HT1080 (cell line): Measurements from ENCODE around the gene PSME3IP1. TPM values are rescaled to one million over a fixed set of nuclear protein-coding genes. Genes with fewer than 3 reads are reported as not detected.

Experiments used
- DNase-seq: peaks from one replicate; pipeline ENCODE4 v3.0.0-alpha.2; 2015; ENCODE audit warnings: low read depth
- total RNA-seq: library from RNA; depleted of rRNA; stranded (reverse); fragments of >200 nt; shearing (Covaris generic); gene quantifications from 2 replicates; pipeline ENCODE4 v1.2.3, GENCODE V29; 2014

PSME3IP1 gene
- total RNA-seq, 1 experiment from 2014 or later, result 102 TPM

DNA sequence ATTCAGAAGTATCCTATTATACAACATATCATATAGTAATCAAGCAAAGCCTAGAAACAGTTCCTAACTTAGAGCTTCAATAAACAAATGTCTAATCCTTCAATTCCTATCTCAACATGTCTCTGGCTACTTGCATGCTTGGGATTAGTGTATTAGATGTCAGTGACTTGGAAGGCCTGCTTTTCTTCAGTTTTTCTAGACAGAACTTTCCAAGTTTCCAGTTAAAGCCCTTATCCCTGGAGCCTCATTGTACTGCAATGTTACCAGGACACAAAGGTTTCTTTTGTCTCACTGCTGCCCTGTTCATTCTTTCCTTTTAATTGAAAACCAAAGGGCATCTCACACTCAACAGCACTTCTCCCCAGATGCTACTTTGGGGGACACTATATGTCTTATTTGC, 16.5 kb downstream of the PSME3IP1 start:
- DNase-seq, result no peak

DNA sequence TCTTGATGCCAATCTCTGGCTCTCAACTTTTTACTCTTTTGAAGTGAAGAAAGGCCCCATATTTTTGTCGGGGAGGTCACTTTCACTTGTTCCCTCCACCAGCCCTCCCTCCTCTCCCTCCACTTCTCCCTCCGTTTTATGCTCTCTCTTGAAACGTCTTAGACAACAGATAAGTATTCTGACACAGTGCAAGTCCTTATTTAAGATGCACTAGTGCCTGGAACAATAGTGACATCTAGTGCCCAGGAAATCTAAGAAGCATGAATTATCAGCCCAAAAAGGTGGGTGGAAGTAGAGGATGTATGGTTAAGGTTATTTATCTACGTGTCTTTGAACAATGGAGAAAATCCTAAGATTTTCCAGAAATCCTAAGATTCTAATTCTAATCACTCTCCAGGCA, 17.9 kb downstream of the PSME3IP1 start:
- DNase-seq, result peak; percentile 45

DNA sequence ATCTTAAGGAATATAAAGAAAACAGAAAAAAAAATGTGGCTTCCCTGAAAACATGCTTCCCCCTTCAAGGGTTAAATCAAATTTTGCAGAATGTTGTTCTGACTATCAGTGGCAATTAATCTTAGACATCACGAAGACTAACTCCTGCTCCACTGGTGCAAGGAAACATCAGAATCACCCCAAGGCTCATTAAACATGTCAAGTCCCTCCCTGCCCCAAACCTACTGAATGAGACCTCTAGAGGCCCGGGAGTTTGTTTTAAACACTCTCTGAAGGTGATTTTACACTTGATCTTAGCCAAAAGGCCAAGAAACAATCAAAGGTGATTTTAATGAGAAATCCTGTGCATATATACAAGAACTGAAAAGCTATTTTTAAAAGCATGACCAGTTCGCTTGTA, 18.3 kb downstream of the PSME3IP1 start:
- no peak for DNase-seq

DNA sequence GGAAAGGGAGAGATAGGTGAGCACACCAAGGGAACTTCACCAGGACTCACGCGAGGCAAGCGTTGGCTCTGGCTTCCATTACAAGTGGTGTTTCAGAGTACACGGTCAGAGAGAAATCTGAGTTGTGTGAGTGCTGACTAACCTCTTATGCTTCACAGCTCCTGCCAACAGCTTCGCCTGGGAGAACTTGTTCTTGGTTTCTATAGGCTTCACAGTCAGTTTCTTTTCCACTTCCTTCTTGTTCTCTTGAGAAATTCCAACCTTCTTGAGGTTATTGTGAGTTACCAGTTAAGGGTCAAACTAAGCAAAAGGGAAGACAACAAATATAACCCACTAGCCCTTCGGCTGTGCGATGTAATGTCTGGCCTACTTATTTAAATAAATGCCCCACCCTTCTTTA, 18.9 kb downstream of the PSME3IP1 start:
- DNase-seq, result no peak

DNA sequence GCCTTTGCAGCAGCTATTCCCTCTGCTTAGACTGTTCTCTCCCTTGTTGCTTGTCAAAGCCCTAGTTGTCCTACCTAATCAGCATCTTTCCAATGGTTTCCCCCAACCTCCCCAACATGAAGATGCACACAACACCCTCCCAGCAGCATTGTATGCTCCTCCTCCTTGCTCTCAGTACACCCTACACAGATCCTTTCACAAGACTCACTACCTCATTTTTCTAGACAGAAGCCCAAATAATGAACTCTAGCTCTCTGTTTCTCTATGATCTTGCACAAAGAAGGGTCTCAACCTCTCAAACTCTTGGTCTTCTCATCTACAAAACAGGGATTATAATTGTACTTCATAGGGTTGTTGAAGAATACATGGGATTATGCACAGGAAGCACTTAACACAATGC, 19.4 kb downstream of the PSME3IP1 start:
- no peak for DNase-seq

DNA sequence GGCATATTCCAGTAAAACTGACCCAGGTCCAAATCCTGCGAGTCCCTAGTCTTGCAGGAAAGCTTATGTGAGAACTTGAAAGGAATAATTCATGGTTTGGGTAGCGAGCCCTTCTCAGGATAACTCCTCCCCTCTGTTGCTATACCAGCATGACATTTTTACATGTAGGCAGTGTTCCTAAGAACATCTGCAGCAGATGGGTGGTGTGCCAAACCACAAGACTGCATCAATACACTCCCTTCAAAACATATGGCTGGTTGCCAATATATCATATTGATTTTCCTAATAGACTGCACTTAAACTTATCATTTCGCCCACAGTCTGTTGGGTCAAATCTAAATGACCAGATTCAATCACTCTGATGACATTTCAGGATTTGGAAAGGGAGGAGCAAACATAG, 19.9 kb downstream of the PSME3IP1 start:
- DNase-seq, result no peak

DNA sequence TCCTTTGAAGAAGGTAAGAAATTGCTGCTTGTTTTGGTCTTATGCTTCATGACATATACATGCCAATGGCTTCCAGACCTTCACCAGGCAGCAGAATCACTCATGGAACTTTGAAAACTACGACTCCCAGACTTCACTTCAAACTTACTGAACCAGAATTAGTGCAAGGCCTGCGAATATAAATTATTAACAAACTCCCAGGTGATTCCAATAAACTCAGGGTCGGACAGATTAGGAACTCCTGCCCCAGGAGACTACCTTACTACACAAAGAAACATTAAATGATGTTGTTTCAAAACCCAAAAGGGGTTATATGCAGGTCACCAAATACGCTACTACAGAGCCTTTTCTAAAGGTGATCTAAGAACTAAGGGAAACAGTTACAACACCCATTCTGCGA, 20.4 kb downstream of the PSME3IP1 start:
- DNase-seq, result no peak

DNA sequence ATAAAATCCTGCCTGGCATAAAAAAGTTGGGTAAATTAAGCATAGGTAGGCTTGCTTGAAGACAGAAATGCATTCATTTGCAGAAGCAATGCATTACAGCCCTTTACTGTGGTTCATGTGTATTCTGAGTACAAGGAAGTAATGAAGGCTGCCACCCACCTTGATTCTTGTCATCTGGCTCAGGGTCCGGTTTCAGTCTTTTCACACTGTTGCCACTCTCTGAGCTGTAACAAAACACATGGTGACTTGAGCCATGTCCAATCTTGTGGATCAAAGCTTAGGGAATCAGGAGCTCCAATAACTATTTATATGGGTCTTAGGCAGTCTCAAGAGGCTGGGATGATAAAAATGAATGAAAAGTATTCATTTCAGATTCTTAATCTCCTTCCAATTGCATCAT, 22.0 kb downstream of the PSME3IP1 start:
- DNase-seq, result no peak

DNA sequence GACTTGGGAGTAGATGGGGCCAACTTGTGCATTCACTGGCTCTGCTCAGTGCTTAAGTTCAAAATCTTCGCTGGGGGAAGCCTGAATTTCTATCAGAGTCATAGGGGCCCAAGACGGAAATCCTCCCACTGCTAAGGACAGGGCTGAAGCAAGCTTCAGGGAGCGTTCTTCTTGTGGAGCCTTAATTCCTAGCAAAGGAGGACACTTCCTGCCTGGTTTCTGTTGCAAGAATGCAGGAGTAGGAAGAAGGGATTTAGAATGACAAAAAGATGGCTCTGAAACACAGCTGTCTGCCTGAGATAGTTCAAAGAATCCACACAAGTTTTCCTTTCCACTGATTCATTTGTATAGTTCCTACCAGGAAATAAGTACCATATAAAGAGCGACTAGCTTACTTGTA, 26.4 kb downstream of the PSME3IP1 start:
- DNase-seq, result no peak

DNA sequence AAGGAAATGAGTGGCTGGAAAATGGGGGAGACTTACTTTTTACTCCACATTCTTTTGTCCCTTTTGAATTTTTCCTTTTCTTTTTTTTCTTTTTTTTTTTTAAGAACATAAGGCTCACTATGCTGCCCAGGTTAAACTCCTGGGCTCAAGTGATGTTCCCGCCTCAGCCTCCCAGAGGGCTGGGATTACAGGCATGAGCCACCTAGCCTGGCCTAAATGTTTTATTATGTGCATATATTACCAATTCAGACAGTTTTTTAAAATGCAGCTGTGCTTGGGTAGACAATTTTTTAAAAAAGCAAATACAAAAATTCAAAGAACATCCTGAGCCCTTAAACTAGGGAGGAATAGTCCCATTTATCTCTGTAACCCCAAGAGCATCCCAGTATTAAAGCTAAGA, 28.3 kb downstream of the PSME3IP1 start:
- no peak for DNase-seq

DNA sequence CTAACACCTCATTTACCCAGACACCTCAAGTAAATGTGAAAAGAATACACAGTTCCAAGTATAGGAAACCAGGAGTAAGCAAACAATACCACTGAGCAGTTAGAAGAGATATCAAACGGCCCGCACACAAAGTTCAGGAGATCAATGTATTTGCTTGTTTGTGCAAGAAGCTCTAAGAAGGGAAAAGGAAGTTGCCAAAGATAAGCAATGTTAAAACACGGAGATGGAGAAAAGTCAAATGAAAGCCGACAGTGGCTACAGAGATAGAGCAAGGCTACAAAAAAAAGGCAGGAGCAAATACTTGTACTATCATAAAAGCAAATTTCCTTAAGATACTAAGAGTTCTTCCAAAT, 29.5 kb downstream of the PSME3IP1 start:
- DNase-seq, result no peak

DNA sequence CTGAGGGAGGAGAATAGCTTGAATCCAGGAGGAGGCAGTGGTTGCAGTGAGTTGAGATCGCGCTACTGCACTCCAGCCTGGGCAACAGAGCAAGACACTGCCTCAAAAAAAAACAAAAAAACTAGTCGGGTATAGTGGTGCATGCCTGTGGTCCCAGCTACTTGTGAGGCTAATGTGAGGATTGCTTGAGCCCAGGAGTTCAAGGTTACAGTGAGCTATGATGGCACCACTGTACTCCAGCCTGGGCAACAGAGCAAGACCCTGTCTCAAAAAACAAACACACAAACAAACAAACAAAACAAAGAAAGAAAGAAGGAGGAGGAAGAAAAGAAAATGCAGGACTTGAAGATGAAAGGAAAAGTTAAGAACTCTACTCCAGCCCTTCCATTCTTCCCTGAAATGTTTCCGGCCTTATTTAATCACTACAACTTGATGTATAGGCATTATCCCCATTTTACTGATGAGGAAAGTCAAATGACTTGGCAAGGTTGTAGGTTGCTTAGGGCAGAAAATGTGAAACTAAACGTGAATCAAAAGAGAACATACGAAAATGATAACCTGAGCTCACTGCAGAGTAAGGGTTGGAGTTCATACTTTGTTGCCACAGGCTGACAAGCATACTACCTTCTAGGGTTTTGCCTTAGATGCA, 30.0 kb downstream of the PSME3IP1 start:
- DNase-seq, result no peak

DNA sequence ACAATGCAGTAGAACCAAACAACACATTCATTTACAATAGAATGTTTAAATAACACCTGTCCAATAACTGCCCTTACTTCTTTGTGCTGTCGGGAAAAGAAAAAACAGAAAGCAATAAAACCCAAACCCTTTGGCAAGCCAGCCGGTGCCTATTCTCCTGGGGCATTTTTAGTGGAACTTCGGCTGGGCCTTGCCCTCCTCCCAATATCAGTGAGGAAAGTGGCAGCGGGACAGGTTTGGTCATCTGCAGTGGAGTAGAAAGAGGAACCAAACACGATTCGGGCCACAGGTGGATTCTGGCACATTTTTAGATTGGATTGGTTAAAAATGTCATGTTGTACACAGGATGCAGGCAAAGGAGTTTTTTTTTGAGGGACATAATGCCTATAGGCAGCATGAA, 32.0 kb downstream of the PSME3IP1 start:
- no peak for DNase-seq

DNA sequence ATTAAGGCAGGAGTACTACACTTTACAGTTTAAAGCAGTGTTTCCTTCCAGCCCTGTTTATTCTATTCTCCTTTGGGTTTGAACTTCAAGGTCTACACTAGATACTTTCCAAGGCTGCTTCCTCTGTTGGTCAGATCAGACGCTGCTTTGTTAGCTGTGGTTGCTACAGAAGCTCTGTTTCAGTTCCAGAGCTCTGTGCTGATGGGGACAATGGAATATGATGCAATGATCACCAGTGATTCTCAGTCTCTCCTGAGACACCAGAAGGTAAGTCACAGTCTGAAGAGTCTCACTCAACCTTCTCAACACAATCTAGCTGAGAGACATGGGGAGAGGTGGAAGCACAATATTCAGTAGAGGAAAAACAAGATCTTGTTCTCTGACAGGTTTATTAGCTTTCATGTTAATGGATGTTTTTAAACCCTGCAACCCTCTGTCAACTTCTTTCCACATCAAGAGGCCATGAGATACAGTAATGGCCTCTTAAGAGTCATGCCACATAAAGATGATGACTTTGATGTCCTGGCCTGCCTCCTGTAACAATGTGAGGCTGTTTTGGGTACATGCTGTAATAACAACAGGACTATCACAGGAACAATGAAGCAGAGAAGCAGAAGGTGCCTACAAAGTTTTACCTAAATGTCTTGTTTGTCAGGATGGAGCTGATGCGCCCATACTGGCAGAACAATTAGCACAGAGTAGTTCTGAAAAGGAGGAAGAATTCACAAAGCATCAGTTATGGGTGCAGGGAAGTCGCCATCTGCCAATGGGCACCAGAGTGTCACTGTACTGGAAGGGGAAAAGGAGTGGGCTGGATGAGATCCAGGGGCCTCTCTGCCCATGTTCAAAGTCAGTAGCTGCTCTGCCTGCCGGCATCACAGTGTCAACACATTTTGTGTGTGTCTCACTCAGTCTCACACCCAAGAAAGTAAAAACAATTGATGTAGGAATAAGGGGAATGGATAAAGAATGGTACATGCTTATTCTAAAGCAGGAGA, 33.4 kb downstream of the PSME3IP1 start:
- DNase-seq, result no peak

DNA sequence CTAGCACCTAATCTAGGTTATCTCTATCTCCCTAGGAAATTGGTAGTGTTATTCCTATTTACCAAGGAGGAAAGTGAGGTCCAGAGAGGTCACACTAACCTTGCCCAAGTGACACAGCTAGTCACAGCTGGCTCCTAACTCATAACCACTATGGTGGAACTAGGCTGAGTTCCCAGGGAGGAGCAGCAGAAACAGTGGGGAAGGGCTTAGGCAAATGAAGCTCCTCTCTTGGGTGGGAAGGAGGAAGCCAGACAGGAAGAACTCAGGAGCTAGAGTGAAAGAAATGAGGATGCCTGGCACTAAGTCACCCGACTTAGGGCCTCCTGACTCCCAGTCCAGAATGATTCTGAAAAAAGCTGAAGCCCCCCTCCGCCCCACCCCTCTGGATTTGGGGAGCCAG, 34.5 kb downstream of the PSME3IP1 start:
- DNase-seq, result no peak

DNA sequence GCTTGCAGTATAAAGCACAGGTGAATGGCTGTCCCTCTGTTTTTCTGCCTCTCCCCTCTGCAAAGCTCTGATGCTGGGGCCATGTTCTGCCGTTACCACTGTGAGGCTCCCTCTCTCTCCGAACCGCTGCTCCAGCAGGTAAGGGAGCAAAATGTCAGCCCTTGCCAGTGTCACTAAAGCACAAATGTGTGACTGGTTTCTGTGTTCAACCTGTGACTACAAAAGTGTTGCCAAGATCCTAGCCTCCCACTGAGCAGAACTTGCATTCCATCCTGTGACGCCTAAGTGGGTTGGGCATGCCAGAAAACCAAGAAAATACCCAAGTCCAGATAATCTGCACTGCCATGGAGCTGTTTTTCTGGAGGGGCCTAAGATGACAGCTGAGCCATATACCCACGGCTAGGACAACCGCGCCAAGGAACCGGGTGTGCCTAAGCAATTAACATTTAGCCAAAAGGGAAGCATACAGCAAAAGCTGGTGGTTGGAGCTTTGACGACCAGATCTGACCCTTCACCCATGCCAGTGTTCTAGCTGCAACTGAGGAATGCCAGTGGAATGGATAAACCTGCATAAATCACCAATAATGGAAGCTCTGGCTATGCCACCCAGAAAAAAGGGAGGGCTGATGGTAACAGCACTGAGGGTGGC, 35.0 kb downstream of the PSME3IP1 start:
- no peak for DNase-seq

DNA sequence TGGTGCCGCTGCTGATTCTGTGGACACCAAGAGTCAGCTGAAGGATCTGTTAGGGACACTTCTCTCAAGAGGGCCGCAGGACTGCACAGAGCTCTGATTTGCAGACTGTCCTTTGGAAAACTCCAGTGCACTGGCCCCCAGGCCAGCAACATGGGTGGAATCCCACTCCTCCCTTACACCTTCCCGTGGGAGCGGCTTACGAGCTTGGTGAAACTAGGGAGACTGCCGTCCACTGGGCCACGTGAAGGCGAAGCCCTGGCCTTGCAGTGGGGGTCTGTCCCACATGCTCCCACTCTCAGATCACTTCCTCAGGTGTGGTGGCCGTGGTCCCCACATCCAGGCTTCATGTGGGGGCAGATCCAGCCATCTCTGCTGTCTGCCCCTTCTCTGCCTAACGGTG, 36.4 kb downstream of the PSME3IP1 start:
- DNase-seq, result no peak

DNA sequence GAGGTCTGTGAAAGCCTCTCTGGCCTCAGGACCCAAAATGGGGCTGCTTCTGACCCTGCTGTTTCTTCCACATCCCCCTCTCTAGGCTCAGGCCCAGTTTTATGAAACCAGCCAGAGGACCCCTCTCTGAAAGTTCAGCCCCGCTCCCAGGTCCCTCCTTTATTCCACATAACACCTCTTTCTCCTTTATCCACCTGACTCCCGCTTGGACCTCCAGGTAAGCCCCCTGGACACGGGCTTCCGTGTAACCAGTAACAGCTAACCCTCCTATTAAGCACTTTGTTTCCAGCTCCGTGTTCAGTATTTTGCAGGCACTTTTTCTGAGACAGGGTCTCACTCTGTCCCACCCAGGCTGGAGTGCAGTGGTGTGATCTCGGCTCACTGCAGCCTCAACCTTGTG, 37.4 kb downstream of the PSME3IP1 start:
- DNase-seq, result no peak

DNA sequence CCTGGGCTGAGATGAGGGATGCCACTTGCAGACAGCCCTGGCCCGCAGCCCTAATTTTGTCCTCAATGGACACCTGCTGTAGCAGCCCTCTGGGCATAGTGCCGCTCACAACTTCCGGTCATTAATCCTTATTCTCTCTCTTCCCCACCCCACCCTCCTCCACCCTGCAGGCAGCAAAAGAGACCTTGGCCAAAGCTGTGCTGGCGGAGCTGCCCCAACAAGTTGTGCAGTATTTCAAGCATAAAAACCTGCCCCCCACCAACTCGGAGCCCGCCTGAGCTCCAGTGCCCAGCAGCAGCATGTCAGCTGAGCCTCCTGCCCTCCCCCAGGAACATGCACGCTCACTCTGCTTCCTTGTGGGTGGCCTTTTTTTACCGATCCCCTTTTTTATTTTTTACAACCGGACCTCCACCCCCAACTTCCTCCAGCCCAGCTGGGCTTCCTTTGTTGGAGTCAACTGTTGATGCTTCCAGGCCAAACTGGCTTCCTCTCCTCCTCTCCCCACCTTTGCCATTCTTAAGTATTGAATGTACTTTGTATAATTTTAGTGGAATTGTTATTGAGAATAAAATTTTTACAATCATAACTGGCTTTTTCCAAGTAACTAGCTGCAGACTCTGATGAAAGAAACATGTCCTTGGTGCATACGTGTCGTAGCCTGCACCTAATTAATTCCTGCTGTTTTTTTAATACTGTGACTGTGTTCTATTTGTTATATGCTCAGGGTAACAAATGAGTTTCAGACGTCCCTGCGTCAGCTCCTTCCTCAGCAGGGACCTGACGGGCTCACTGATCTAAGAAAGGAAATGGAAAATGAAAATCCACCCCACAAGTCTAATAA, 38.2 kb downstream of the PSME3IP1 start:
- DNase-seq, result no peak

DNA sequence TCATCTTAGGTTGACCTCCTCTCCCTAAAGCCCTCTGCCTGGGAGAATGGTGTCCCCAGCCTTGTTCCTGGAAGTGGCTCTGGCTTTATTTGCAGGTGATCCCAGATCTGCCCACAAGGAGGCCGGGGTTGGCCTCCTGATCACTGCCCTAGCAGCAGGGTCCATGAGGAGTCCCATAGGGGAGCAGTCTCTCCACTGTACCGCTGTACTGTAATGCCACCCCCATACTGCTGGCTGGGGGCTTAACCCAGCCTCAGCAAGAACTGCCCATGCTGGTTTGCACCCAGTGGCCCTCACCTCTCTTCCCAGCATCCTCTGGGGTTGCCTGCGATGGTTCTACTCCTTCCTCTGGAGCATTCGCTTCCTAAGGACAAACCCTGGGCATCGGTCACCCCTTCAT, 39.1 kb downstream of the PSME3IP1 start:
- DNase-seq, result peak; percentile 27

DNA sequence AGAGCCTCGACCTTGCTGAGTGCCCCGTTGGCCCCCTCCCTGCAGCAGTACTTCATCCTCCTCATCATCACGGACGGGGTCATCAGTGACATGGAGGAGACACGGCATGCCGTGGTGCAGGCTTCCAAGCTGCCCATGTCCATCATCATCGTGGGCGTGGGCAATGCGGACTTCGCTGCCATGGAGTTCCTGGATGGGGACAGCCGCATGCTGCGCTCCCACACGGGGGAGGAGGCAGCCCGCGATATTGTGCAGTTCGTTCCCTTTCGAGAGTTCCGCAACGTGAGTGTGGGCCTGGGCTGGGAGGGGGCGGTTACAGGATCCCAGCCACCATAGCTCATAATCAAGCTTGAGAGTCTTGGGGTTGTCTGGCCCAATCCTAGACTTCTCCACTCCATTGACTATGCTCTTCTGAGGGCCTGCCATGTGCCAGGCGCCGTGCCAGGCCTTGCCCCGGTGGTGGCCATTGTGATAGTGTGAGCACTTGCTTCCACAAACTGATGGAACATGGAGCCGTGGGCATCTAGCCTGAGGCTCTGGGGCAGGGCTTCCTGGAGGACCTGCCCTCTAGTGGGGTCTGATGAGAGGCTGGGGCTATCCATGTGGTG, 39.7 kb downstream of the PSME3IP1 start:
- no peak for DNase-seq
